GM19025 (cell line): ENCODE data around the gene SPRY1.

Experiments
- ATAC-seq: cut with Tn5 transposase; IDR thresholded peaks from one replicate; pipeline ENCODE4 v1.9.1; 2021; ENCODE audit warnings: mild to moderate bottlenecking, low read depth, moderate library complexity; ENCODE audit not compliant: unreplicated experiment

Gene SPRY1

DNA sequence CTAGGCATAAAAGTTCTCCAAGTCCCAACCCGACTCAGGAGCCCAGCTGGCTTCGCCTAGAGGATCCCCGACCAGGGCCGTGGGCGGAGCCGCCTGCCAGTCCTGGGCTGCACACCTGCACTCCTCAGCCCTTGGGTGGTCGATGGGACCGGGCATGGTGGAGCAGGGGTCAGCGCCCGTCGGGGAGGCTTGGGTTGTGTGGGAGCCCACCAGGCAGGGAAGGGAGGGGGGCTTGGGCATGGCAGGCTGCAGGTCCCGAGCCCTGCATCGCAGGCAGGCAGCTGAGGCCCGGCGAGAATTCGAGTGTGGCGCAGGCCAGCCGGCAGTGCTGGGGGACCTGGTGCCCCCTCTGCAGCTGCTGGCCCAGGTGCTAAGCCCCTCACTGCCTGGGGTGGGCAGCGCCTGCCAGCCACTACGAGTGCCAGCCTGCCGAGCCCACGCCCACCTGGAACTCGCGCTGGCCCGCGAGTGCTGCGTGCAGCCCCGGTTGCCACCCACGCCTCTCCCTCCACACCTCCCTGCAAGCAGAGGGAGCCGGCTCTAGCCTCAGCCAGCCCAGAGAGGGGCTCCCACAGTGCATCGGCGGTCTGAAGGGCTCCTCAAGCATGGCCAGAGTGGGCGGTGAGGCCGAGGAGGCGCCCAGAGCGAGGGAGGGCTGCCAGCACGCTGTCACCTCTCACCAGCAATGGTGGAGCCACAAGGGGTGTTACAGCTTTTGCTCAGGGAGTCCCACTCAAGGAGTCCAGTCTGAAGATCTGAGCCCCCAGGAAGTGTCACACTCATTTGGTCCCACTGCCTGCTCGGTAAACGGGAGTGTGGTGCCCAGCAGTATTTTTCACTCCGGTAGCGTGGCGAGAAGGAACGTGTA, 38.9 kb downstream of the SPRY1 start:
- ATAC-seq = no peak

DNA sequence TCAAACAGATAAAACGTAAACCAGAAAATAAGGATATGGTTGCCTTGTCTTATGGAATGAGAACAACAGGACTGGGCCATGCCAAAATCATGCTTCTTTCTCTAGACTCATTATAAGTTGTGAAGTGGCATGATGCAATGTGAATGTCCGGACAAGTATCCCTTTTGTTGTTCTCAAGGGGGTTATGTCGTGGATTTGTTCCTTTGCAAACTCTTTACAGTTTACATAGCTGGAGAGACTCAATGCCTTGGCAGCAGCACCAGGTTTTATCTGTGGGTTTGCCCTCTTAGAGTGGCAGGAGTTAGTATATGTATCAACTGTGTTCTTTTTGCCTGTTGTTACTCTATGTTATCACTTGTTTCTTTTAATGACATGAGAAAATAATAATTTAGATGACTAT, 41.4 kb downstream of the SPRY1 start:
- no peak for ATAC-seq

DNA sequence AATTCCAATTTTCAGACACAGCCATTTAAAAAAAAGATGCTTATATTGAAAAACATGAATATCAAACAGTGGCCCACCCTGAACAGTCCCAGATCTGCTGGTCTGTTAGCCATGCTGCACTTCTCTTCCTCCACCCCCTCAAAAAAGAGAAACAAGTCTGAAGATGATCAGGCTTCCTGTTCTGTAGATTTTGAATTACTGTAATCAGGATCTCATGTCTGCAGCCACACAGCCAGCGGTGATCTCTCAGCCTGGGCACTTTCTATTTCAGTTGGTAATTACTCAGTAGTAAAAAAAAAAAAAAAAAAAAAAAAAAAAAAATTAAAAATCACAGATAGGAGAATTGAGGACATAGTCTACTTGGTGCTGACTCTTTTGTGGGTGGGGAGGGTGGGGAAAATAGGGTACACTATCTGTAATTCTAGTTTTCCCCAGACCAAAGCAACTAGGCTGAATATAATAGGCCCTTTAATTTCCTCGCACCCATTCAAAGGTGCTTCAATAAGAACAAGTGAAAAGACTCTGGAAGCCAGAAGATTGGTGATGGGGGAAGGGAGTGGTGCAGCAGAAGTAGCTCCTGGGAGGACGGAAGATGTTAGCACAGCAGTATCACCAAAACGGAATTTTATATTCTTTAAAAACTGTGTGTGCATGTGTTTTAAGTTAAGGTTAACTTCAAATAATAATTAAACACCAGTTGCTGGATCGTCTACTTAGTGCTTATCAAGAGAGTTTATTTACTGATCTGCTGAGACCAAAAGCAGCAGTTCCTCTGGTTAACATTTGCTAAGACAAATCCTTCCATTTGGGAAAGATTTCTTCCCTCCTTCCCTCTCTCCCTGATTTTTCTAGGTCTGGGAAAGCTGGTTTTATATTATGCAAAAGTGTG, 47.0 kb downstream of the SPRY1 start:
- ATAC-seq = peak; percentile 51

DNA sequence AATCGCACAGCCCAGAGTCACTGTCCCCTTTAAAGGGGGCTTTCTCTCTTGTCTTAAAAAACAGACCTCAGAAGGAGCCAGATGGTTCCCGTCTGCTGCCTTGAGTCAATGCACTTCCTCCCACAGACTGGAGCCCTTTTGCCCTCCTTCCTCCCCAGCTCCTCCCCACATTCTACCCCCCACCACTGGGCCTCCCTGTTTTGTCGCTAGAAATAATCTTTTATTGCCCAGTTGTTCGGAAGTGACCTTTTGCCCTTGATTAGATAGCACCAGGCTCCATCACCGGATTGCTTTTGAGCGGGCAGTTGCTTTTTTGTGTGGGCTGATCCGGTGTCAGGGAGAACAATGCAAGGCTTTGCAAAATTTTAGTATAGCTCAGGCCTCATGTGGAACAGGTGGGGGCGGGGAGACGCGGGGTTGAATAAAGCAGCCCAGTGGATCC, 47.7 kb downstream of the SPRY1 start:
- peak; percentile 84 for ATAC-seq

DNA sequence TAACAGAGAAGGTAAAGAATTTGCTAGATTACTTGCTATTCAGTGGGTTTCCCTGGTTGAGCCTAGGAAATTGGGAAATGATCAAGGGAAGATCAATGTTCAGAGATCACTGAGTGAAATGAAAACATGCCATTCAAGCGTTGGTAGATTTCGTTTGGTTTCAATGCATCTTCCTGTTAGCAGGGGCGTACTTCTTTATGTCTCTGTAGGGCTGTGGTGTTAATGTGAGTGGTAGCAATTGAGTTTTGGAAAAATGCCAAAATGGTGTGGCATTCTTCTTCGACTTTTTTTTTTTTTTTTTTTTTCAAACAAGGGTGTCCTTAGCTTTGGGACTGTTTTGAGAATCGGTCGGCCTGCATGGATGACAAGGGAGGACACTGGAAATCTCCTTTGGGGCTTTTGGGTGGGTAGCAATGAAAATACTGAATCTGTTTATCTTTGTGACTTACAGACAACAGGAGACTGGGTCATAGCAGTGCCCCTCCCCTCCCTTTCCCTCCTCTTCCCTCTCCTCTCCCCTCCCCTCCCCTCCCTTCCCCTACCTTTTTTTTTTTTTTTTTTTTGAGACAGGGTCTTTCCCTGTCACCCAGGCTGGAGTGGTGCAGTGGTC, 50.4 kb downstream of the SPRY1 start:
- no peak for ATAC-seq

DNA sequence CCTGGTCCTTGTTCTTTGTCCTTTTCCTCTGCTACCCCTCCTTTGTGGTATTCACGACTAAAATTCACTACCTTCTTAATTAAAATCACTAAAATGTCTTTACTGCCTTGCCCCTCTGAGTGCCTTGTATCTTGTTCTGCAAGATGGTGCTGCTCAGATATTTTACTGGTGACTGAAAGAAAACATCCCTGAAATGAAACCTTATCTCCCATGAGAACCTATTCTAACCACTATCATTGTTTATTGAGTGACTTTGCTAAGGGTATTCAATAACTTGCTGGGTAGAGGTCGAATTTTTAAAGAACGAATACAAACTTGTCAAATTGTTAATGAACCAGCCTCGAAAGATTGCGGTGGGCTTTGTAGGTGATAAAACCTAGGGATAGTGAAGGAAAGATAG, 52.8 kb downstream of the SPRY1 start:
- no peak for ATAC-seq

DNA sequence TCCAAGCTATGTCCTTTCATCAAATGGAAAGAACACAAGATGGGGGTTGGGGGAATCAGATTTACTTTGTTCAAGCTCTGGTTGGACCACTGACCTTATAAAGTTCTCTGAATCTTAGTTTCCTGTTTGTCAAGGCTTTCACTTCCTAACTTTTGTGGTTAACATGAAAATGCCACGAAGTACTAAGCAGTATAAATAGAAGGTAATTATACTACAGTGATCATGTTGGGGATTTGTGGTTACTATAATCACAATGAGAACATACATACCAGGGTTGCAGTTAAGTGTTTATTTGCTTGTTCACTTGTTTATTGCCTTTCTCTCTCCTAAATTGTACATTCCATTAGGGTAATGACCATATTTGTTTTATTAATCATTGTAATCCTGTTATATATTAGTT, 53.2 kb downstream of the SPRY1 start:
- ATAC-seq = peak; percentile 69

DNA sequence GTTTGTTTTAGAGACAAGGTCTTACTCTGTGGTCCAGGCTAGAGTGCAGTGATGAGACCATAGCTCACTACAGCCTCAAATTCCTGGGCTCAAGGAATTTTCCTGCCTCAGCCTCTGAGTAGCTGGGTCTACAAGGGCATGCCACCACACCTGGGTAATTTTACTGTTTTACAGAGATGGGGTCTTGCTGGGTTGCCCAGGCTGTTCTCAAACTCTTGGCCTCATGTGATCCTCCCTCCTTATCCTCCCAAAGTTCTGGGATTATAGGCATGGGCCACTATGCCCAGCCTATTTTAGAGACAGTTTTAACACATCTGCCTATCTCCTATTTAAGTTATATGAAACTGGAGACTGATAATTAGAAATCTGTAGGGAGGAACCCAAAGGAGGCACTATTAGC, 53.8 kb downstream of the SPRY1 start:
- ATAC-seq = no peak

DNA sequence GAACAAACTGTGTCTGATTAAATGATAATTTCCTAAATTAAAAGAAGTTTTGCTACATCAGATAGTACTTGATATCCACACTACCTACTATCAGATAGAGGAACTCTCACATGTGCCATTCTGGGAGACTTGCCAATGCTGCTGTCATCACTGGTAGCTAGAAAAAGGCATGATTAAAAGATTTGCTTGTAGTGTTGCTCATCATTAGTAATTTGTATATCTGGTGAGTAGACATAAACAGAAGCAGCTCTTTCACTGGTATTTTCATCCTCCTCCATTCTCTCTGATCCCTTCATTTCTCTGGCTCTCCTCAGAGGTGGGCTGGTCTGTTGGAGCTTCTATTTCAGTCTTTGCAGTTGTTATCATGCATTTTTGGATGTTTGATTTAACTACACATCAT, 56.0 kb downstream of the SPRY1 start:
- ATAC-seq = no peak

DNA sequence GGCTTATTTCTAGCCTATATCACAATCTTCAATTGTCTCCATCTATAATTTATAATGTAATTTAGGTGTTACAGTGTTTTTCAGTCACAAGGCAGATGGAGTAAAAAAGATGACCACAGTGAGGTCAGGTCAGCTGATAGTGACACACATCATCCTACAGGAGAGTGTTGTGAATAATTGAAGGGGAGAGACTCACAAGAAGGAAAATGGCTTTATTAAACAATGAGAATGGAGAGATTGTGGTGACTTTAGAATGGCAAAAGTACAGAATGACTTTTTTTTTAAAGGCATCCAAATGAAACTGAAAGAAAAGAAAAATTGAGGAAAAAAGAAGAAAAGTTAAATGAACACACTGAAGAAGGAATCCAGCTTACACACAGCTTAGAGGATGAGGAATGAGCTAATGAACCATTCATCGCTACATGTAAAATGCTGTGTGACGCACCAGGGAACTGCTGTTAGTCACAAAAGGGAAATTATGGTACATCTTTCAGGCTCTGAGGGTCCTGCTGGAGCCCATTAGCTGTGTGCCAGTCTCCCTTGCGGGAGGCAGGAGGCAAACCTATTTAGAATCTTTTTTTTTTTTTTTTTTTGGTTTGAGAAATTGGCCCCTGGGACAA, 56.6 kb downstream of the SPRY1 start:
- ATAC-seq = no peak
